SK-N-SH treated with all-trans-retinoic acid at 6 μM for 48 hours (cell line): Measurements from ENCODE around the gene KRTAP5-4.
"Not testable (repeated sequence)": the region's sequence is repeated elsewhere in the genome, so short reads cannot be mapped to it uniquely, and the experiment has no call there.

Source experiments
- ATAC-seq: fragments of 200-7000 bp; cut with Tn5 transposase; 3 replicates; pipeline ENCODE4 v1.9.1; 2020; ENCODE audit warnings: mild to moderate bottlenecking, moderate library complexity
- ARNTL ChIP-seq: fragments of 450-650 bp; formaldehyde crosslinking; IDR thresholded peaks from 2 replicates; pipeline ENCODE4 v1.5.0; 2020; ENCODE audit warnings: low read depth, mild to moderate bottlenecking, moderate library complexity, borderline replicate concordance
- BACH2 ChIP-seq: fragments of 250-450 bp; sonication (Bioruptor Pico); IDR thresholded peaks from 2 replicates; pipeline ENCODE4 v1.9.0; 2021; ENCODE audit warnings: mild to moderate bottlenecking, borderline replicate concordance
- CSDC2 ChIP-seq: fragments of 250-450 bp; sonication (Bioruptor Pico); IDR thresholded peaks from 2 replicates; pipeline ENCODE4 v1.5.0; 2020; ENCODE audit warnings: mild to moderate bottlenecking, moderate library complexity
- CSRNP3 ChIP-seq: fragments of 250-450 bp; sonication (Bioruptor Pico); IDR thresholded peaks from 2 replicates; pipeline ENCODE4 v1.5.1; 2021; ENCODE audit warnings: mild to moderate bottlenecking, moderate library complexity
- ESRRG ChIP-seq: fragments of 250-450 bp; sonication (Bioruptor Pico); IDR thresholded peaks from 2 replicates; pipeline ENCODE4 v1.6.1; 2021; ENCODE audit warnings: mild to moderate bottlenecking
- ISL1 ChIP-seq: fragments of 250-450 bp; sonication (Bioruptor Pico); IDR thresholded peaks from 2 replicates; pipeline ENCODE4 v2.1.2; 2022; ENCODE audit warnings: mild to moderate bottlenecking, moderate library complexity
- OSR1 ChIP-seq: fragments of 250-450 bp; sonication (Bioruptor Pico); IDR thresholded peaks from 2 replicates; pipeline ENCODE4 v1.8.0; 2022; ENCODE audit warnings: moderate library complexity, mild to moderate bottlenecking, inconsistent platforms
- POU6F1 ChIP-seq: fragments of 250-450 bp; sonication (Bioruptor Pico); IDR thresholded peaks from 2 replicates; pipeline ENCODE4 v1.8.0; 2021; ENCODE audit warnings: low read depth, mild to moderate bottlenecking, moderate library complexity, borderline replicate concordance
- PPARA ChIP-seq: fragments of 250-450 bp; sonication (Bioruptor Pico); IDR thresholded peaks from 2 replicates; pipeline ENCODE4 v1.5.0; 2020; ENCODE audit warnings: mild to moderate bottlenecking, borderline replicate concordance
- RARB ChIP-seq: fragments of 250-450 bp; sonication (Bioruptor Pico); IDR thresholded peaks from 2 replicates; pipeline ENCODE4 v1.8.0; 2021; ENCODE audit warnings: mild to moderate bottlenecking, moderate library complexity
- SNAI2 ChIP-seq: fragments of 250-450 bp; sonication (Bioruptor Pico); IDR thresholded peaks from 2 replicates; pipeline ENCODE4 v1.5.0; 2020; ENCODE audit warnings: mild to moderate bottlenecking, moderate library complexity
- TCF4 ChIP-seq: fragments of 250-450 bp; sonication (Bioruptor Pico); IDR thresholded peaks from 2 replicates; pipeline ENCODE4 v1.8.0; 2021; ENCODE audit warnings: mild to moderate bottlenecking, moderate library complexity, borderline replicate concordance
- TOX ChIP-seq: fragments of 250-450 bp; sonication (Bioruptor Pico); IDR thresholded peaks from 2 replicates; pipeline ENCODE4 v1.8.0; 2021; ENCODE audit warnings: mild to moderate bottlenecking, moderate library complexity, borderline replicate concordance
- TSHZ2 ChIP-seq: fragments of 250-450 bp; sonication (Bioruptor Pico); IDR thresholded peaks from 2 replicates; pipeline ENCODE4 v1.5.0; 2020; ENCODE audit warnings: mild to moderate bottlenecking, moderate library complexity
- ZC3H10 ChIP-seq: fragments of 250-450 bp; sonication (Bioruptor Pico); IDR thresholded peaks from 2 replicates; pipeline ENCODE4 v1.5.1; 2021; ENCODE audit warnings: mild to moderate bottlenecking, moderate library complexity
- ZFP3 ChIP-seq: fragments of 250-450 bp; sonication (Bioruptor Pico); IDR thresholded peaks from 2 replicates; pipeline ENCODE4 v1.5.0; 2020; ENCODE audit warnings: mild to moderate bottlenecking, moderate library complexity
- ZFP30 ChIP-seq: fragments of 450-650 bp; formaldehyde crosslinking; IDR thresholded peaks from 2 replicates; pipeline ENCODE4 v1.5.0; 2022; ENCODE audit warnings: mild to moderate bottlenecking, moderate library complexity
- ZNF70 ChIP-seq: fragments of 450-650 bp; formaldehyde crosslinking; IDR thresholded peaks from 2 replicates; pipeline ENCODE4 v1.5.0; 2020; ENCODE audit warnings: mild to moderate bottlenecking, moderate library complexity
- ZNF8 ChIP-seq: fragments of 450-650 bp; formaldehyde crosslinking; IDR thresholded peaks from 2 replicates; pipeline ENCODE4 v1.5.0; 2020; ENCODE audit warnings: mild to moderate bottlenecking, moderate library complexity
- TF ChIP-seq, protein P1 (sequence below): fragments of 250-450 bp; sonication (Bioruptor Pico); IDR thresholded peaks from 2 replicates; pipeline ENCODE4 v1.5.1; 2020; ENCODE audit warnings: low read depth, mild to moderate bottlenecking, moderate library complexity
- TF ChIP-seq, protein P2 (sequence below): fragments of 250-450 bp; sonication (Bioruptor Pico); IDR thresholded peaks from 2 replicates; pipeline ENCODE4 v1.8.0; 2020; ENCODE audit warnings: mild to moderate bottlenecking, moderate library complexity, borderline replicate concordance

Gene KRTAP5-4

DNA sequence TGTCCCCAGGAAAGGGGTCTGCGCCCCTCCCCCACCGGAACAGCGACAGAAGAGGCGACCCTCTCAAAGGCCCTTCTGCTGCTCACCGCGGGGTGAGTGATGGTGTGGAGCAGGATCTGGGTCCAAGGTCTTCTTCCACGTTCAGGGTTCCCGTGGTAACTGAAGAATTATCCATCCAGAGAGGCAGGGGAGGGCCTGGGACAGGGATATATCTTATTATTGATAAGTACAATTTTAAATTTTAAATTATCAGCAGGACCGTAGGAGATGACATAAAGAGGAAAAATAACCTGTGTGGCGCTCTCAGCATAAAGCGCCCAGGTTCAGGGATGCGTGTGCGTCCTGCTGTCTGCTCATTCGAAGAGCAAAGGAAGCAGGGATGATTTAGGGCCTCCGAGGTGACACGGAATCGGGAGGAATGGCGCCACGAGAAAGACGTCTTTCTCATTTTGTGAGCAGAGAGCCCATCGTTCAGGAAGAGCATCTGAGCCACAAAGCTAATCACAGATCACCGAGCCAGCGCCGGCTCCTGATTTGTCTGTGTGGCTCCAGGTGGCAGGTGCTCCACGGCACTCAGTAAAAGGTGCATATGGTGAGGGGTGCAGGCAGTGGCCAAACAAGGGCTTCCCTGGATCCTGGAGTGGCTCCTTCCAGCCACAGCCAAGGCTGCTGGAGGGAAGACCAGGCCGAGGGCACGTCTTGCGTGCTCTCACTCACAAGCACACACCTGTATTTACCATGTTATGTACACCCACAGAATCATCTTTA is 26.9 kb upstream of the KRTAP5-4 start:
- TF ChIP-seq BACH2 (CRISPR knock-in tag), result no peak
- TF ChIP-seq POU6F1 (CRISPR knock-in tag), result no peak
- TF ChIP-seq ISL1, result no peak
- TF ChIP-seq ZC3H10 (CRISPR knock-in tag), result no peak
- TF ChIP-seq ZNF70 (CRISPR knock-in tag), result no peak
- TF ChIP-seq TOX (CRISPR knock-in tag), result no peak
- TF ChIP-seq, protein P1, sequence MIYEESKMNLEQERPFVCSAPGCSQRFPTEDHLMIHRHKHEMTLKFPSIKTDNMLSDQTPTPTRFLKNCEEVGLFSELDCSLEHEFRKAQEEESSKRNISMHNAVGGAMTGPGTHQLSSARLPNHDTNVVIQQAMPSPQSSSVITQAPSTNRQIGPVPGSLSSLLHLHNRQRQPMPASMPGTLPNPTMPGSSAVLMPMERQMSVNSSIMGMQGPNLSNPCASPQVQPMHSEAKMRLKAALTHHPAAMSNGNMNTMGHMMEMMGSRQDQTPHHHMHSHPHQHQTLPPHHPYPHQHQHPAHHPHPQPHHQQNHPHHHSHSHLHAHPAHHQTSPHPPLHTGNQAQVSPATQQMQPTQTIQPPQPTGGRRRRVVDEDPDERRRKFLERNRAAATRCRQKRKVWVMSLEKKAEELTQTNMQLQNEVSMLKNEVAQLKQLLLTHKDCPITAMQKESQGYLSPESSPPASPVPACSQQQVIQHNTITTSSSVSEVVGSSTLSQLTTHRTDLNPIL (CRISPR knock-in tag), result no peak
- no peak for TF ChIP-seq ZFP3 (CRISPR knock-in tag)
- no peak for TF ChIP-seq CSRNP3 (CRISPR knock-in tag)
- TF ChIP-seq, protein P2, sequence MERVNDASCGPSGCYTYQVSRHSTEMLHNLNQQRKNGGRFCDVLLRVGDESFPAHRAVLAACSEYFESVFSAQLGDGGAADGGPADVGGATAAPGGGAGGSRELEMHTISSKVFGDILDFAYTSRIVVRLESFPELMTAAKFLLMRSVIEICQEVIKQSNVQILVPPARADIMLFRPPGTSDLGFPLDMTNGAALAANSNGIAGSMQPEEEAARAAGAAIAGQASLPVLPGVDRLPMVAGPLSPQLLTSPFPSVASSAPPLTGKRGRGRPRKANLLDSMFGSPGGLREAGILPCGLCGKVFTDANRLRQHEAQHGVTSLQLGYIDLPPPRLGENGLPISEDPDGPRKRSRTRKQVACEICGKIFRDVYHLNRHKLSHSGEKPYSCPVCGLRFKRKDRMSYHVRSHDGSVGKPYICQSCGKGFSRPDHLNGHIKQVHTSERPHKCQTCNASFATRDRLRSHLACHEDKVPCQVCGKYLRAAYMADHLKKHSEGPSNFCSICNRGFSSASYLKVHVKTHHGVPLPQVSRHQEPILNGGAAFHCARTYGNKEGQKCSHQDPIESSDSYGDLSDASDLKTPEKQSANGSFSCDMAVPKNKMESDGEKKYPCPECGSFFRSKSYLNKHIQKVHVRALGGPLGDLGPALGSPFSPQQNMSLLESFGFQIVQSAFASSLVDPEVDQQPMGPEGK, result no peak
- no peak for TF ChIP-seq SNAI2 (CRISPR knock-in tag)
- no peak for TF ChIP-seq TCF4 (CRISPR knock-in tag)
- TF ChIP-seq TSHZ2, result no peak
- no peak for TF ChIP-seq CSDC2 (CRISPR knock-in tag)
- no peak for TF ChIP-seq ZNF8 (CRISPR knock-in tag)
- TF ChIP-seq PPARA (CRISPR knock-in tag), result no peak
- ATAC-seq, result no peak

GRCh38 chr11:1647901-1648652 is 26.1 kb upstream of the KRTAP5-4 start:
- ATAC-seq, result no peak
- TF ChIP-seq TCF4 (CRISPR knock-in tag) (no peak), ZNF8 (CRISPR knock-in tag) (no peak), OSR1 (CRISPR knock-in tag) (no peak), ZC3H10 (CRISPR knock-in tag) (no peak), PPARA (CRISPR knock-in tag) (no peak), ARNTL (CRISPR knock-in tag) (no peak), ESRRG (no peak), RARB (CRISPR knock-in tag) (no peak), ZFP30 (CRISPR knock-in tag) (no peak), TSHZ2 (no peak)
- TF ChIP-seq, protein P1 (CRISPR knock-in tag), result no peak

GRCh38 chr11:1646540-1646939 is 24.6 kb upstream of the KRTAP5-4 start:
- ATAC-seq, result not testable (repeated sequence)
